A673 (cell line): ENCODE data around the gene CEP19. TPM values are rescaled to one million over a fixed set of nuclear protein-coding genes. Genes with fewer than 3 reads are reported as not detected.
"Not testable (repeated sequence)": the region's sequence is repeated elsewhere in the genome, so short reads cannot be mapped to it uniquely, and the experiment has no call there.

ENCODE experiments used
- BruUV-seq: library from RNA; stranded (reverse); fragments of 400-500 nt; replicated peaks from 2 replicates; lab custom pipeline; 2021; lab: Mats Ljungman, UMichigan
- CTCF ChIA-PET: fragments of 300-600 bp; sonication (Branson Sonifier 250); formaldehyde crosslinking; loops from one replicate; lab custom pipeline; 2022; ENCODE audit warnings: antibody characterized with exemption; lab: Charles Lee
- POLR2A ChIA-PET: fragments of 300-600 bp; sonication (Branson Sonifier 250); formaldehyde crosslinking; loops from one replicate; lab custom pipeline; 2022; ENCODE audit warnings: antibody characterized with exemption; ENCODE audit not compliant: low non-redundant PET; lab: Charles Lee
- DNase-seq: peaks from one replicate; pipeline ENCODE4 v3.0.0-alpha.2; 2015; ENCODE audit warnings: low spot score
- H3K27ac ChIP-seq: fragments of 200-600 bp; sonication (generic); 2 replicates; pipeline ENCODE4 v1.5.1; 2016; ENCODE audit warnings: mixed run types, low read depth, mild to moderate bottlenecking, mixed read lengths, antibody characterized with exemption, low read length; ENCODE audit not compliant: poor library complexity, severe bottlenecking
- H3K27me3 ChIP-seq: fragments of 200-600 bp; sonication (generic); replicated peaks from 2 replicates; pipeline ENCODE4 v1.6.1; 2017; ENCODE audit warnings: mixed run types, low read depth, mild to moderate bottlenecking, mixed read lengths, antibody characterized with exemption, low read length; ENCODE audit not compliant: insufficient read depth, poor library complexity
- H3K36me3 ChIP-seq: fragments of 200-600 bp; sonication (generic); 2 replicates; pipeline ENCODE4 v1.6.1; 2016; ENCODE audit warnings: mixed run types, mild to moderate bottlenecking, mixed read lengths, antibody characterized with exemption, low read length; ENCODE audit not compliant: insufficient read depth, poor library complexity, severe bottlenecking
- H3K4me1 ChIP-seq: fragments of 200-600 bp; sonication (generic); 2 replicates; pipeline ENCODE4 v1.6.1; 2017; ENCODE audit warnings: mixed run types, mild to moderate bottlenecking, mixed read lengths, antibody characterized with exemption, low read length; ENCODE audit not compliant: insufficient read depth, poor library complexity, severe bottlenecking
- H3K4me3 ChIP-seq: fragments of 200-600 bp; sonication (generic); 2 replicates; pipeline ENCODE4 v1.5.1; 2016; ENCODE audit warnings: low read depth, mixed run types, mild to moderate bottlenecking, mixed read lengths, low read length; ENCODE audit not compliant: poor library complexity, severe bottlenecking
- H3K9me3 ChIP-seq: fragments of 200-600 bp; sonication (generic); 2 replicates; pipeline ENCODE4 v1.6.1; 2016; ENCODE audit warnings: mixed run types, low read depth, mild to moderate bottlenecking, mixed read lengths, antibody characterized with exemption, low read length; ENCODE audit not compliant: poor library complexity, severe bottlenecking
- CTCF ChIP-seq: fragments of 300-800, 200-600 bp; sonication (generic); conservative IDR thresholded peaks from 2 replicates; pipeline ENCODE4 v1.5.1; 2017; ENCODE audit warnings: low read depth, mild to moderate bottlenecking, antibody characterized with exemption, low read length, moderate library complexity, mixed read lengths
- EZH2 ChIP-seq: fragments of 200-600 bp; sonication (generic); IDR thresholded peaks from 2 replicates; pipeline ENCODE4 v1.6.1; 2017; ENCODE audit warnings: borderline replicate concordance, low read depth, mild to moderate bottlenecking, mixed read lengths, antibody characterized with exemption, low read length; ENCODE audit not compliant: poor library complexity, severe bottlenecking
- intact Hi-C: fragments of 100-400 bp; cut with micrococcal nuclease; formaldehyde crosslinking; loops from one replicate; pipeline ENCODE4 v1.10.0; 2022; ENCODE audit not compliant: unreplicated experiment
- total RNA-seq: library from RNA; stranded (reverse); gene quantifications from 2 replicates; pipeline ENCODE4 v1.2.3, GENCODE V29; 2021

Gene CEP19
- total RNA-seq, 1 experiment from 2014 or later = 6.0 TPM

DNA sequence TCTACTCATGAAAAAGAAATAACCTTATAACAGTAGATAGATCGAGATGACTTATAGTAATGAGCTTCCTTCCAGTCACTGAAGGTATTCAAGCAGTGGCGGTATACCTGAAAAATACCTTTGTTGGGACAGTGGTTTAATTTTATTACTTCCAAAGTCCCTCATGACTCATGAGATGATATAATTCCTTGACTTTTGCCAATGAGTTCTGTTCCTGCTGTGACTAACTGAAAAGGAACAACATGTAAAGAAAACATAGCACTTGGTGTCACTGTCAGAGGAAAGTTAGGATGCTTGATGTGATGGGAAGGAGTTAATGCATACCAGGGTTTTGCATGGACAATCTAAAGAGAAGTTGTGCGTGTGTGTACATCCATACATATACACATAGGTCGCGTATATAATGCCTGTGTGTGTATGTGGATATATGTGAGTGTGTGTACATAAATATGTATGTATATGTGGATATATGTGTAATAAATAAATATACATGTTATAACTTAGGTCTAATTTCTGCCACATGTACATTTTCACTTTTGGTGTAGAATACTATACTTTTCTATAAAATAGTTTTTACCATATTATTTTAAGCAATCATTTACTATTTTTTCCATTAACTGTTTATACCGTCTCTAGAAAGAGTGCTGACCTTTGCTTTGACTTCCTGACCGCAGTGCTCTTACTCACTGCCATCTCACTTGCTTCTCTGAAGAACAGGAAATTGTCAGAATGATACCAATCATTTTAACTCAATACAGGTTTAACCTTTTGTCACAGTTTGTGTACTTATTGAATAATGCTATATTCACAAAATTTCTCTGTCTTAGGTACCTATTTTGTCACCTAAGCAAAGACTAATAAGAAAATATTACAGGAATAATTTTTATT, 15.0 kb upstream of the CEP19 start:
- CTCF ChIA-PET = no interaction called here
- BruUV-seq = no TSS peak
- Histone ChIP-seq H3K4me3 (no peak overlapping the region), H3K36me3 (peaks cover 28% of the 10 kb centered on the region), H3K27me3 (no peaks in the 10 kb centered on the region), H3K4me1 (no peaks in the 10 kb centered on the region), H3K27ac (no peak overlapping the region), H3K9me3 (no peaks in the 10 kb centered on the region)
- POLR2A ChIA-PET = no interaction called here
- intact Hi-C loops = no loop called here
- TF ChIP-seq EZH2 (no peak), CTCF (no peak)
- no peak for DNase-seq

- Histone ChIP-seq H3K4me3 (no peak overlapping the region), H3K27me3 (no peaks in the 10 kb centered on the region), H3K27ac (no peak overlapping the region), H3K4me1 (no peaks in the 10 kb centered on the region), H3K9me3 (peaks cover 7% of the 10 kb centered on the region), H3K36me3 (peaks cover 45% of the 10 kb centered on the region)
- ChIA-PET CTCF (no interaction called here), POLR2A (no interaction called here)
- no peak for TF ChIP-seq CTCF
- no peak for TF ChIP-seq EZH2
- no TSS peak for BruUV-seq
- no peak for DNase-seq
- intact Hi-C loops = no loop called here
These were observed 9.0 kb upstream of the CEP19 start for GRCh38 chr3:196721097-196721496.

DNA sequence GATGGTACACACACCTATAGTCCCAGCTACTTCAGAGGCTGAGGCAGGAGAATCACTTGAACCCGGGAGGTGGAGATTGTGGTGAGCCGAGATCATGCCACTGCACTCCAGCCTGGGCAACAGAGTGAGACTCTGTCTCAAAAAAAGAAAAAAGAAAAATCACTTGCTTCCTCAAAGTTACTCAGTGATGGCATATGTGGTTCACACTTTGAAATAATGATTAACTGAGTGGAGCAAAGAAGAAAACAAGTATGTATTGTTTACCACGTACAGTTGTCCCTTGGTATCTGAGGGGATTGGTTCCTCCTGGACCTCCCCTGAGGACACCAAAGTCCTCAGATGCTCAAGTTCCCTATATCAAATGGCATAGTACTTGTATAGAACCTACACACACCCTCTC, 5.1 kb upstream of the CEP19 start:
- intact Hi-C loops = loop anchor here (10.0 kb wide), 1 partner anchor 228 kb away; the partner anchor contains the start of gene NCBP2
- H3K4me3 ChIP-seq, H3K27me3 ChIP-seq, DNase-seq, CTCF ChIA-PET, H3K4me1 ChIP-seq, BruUV-seq, H3K27ac ChIP-seq, H3K9me3 ChIP-seq, POLR2A ChIA-PET: not testable (repeated sequence)
- peaks cover 26% of the 10 kb centered on the region for H3K36me3 ChIP-seq
